Measurements from ENCODE around the gene APOBEC3B. TPM values are rescaled to one million over a fixed set of nuclear protein-coding genes. Genes with fewer than 3 reads are reported as not detected.
"Not testable (repeated sequence)": the region's sequence is repeated elsewhere in the genome, so short reads cannot be mapped to it uniquely, and the experiment has no call there.

Gene APOBEC3B
- polyA plus RNA-seq, 12 donors: 1.2 to 8.5 (median 3.2) TPM; not detected in 1

DNA sequence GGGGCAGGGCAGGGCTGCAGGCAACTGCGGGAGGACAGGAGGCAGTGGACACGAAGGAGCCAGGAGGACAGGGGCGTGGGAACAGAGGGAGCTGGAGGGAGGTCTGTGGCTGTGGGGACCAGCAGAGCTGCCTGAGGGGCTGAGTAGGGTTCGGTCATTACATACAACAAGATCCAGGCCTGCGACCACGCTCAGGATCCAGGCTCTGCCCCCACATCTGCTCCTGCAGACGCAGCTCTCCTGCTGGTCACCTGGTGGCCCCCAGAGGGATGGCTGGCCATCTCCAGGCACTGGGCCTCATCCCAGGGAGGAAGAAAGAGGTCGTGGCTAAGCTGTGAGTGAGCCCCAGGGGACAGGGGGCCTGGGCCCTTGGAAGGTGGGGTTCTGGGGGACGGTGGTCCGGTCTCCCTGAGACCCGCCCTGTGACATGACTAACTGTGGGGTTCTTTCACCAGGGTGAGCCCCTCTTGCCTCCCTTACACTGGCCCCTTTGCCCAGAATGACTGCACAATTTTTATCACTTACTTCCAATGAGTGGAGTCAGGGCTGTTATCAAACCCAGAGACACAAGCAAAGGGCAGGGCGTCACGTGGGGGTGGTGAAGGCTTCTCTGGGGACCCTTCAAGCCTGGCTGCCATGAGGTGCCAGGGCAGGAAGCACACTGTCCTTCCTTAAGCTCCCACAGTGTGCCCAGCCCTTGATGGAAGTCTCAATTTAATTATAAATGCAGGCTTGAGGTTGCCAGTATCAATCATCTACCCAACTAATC, 31.4 kb upstream of the APOBEC3B start:
- no peak for DNase-seq

DNA sequence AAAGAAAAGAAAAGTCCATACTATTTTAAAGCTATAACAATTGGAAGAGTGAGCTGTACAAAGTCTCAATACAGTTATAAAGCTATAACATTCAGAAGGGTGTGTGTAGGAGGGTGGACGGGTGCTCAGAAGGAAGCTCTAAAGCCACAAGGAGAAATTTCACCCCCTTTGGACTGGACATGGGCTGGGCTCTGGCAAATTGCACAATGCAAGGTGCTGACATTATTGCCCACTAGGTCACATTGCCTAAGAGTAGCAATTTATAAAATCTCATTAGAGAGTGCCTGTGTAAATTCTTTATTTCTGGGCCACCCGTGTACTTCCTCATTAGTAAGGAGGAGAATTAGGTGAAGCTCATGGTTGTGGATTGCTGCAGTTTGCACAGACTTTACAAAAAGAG, 30.4 kb upstream of the APOBEC3B start:
- no peak for DNase-seq

DNA sequence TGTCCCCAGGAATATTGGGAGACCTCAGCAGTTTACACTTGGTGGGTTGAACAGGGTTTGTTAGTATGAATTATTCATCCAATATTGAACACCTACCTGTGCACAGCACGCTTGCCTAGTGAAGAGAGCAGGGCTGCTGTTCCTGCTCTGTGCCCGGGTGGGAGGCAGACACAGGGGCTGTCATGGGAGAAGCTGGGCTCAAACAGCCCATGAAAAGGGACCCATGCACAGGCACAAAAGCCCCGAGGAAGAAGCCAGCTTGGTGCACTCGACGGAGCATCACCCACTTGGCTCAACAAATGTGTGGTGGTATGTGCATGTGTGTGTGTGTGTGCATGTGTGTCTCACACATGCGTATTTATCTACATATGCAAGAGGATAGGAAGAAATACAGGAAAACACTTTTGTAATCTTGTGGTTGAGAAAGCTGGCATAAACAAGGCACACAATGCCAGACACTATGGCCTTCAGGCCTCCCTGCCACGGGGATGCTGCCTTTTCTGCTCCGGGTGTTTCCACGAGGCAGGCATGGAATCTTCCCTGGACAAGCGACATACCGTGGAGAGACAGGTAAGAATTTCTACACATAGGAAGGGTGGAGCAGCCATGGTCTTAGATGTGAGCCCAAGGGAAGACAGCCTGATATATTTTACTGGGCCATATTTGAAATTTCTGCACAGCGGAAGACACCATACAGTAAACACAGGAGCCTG, 29.7 kb upstream of the APOBEC3B start:
- no peak for DNase-seq

DNA sequence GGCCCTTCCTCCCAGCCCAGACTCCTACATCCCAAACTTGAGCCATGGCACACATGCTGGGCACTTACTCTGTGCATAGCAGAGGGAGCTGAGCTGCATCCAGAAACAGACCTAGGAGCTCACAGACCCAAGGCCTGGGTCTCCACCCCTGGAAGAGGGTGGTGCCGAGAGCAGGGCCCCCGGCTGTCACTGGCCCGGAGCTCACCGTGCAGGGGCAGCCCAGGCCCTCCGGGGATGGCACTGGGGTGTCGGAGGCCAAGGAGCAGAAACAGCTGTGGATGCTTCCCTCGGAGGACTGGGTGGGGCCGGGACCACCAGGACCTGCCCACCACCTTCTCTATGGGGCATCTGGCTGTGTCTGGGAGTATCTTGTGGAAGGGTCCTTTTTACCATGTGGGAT, 29.1 kb upstream of the APOBEC3B start:
- no peak for DNase-seq

DNA sequence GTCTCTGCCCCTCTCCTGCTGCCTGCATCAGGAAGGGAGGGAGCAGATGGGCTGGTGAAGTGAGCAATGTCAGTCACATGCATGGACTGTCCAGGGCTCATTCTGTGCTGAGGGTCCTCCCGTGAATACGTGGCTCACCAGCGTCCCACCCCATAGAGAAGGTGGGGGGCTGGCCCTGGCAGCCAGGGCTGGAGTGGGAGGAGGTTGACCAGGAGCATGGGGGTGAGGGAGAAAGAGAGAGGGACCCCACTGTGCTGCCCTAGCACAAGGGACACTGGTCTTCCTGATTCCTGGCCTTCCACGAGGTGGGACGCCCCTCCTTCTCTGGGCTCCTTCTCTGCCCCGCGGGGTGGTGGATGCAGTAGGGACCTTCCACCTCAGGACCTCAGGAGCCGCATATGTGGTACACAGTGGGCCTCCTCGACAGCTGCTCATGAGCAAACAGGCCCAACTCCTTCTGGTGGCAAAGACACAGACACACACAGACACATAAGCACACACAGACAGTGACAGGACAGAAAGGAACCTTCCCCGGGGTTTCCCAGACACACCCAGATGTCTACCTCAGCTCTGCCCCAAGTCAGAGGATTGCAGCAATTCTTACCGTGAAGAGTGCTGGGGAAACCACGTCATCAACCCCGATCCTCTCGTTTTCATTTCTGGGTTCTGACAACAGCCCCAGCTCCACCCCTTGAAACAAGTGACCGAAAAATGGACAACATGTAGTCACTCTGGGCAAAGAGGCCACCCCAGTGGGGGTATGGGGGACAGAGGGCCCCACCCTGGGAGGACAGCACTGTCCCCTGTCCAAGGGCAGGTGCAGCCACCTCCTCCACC, 28.4 kb upstream of the APOBEC3B start:
- no peak for DNase-seq

DNA sequence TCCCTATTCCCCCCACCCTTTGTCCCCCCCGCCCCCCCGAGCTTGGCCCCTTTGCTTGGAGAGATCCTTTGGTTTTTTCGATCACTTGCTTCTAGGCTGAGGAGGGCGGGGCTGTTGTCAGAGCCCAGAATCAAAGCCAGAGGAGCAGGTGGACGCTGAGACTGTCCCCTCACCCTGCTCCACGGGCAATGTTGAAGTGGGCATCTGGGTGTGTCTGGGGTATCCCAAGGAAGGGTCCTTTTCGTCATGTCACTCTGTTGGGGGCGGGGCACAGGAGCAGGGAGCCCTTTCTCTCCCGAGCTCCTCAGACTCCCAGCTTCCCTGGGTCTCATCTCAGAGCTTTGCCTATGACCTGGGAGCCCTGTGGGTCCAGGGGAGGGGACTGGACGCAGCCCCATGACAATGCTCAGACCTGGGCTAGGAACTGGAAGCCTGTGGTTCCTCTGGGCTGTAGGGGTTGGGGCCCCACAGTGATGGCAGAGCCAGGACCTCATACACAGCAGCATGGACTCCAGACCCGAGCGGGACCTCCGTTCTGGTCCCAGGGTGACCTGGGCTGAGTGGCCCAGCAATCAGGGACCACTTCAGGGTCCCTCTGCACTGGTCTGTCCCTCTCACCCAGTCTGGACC, 27.6 kb upstream of the APOBEC3B start:
- DNase-seq: no peak

DNA sequence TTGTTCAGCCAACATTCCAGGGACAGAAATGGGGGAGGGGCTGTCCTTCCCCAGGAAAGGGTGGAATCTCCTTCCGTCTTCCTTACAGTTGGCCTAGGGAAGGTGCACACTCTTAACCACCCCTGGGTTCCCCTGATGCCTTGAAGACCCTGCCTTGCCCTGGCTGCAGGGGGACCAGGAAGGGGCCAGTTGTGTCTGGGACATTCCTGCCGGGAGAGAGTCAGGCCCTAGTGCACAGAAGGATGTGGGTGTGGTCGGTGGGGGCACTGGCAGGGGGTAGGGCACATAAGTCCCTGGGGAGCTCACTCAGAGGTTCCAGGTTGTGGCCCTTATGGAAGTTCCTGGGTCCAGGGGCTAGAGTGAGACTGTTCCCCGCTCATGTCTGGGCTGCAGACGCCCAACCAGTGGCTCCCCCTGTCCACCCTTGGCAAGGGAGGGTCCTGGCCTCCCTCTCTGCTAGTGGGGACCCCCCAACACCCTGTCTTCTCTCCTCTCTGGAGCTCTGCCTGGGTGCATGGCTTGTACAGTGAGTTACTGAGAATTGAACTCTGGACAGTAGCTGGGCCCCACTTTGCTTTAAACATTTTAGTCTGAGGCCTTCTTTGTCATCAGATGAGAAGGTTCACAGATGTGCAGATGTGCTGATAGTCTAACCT, 26.8 kb upstream of the APOBEC3B start:
- no peak for DNase-seq

DNA sequence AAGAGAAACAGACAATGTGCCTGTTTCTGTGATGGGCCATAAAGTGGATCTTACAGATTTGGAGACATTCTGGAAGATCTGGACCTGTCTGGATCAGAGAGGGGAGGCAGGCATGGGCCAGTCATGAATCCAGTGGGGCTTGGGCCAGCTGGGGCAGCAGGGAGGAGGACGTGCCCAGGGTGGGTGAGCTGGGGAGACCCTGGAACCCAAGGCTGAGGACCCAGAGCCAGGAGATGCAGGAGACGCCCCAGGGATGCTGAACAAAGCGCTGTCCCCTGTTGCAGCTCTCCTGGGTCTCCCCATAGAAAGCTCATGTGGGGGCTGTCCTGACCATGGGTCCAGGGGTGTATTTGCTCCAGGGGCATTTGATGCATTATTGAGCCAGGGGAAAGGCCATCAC, 26.2 kb upstream of the APOBEC3B start:
- no peak for DNase-seq

DNA sequence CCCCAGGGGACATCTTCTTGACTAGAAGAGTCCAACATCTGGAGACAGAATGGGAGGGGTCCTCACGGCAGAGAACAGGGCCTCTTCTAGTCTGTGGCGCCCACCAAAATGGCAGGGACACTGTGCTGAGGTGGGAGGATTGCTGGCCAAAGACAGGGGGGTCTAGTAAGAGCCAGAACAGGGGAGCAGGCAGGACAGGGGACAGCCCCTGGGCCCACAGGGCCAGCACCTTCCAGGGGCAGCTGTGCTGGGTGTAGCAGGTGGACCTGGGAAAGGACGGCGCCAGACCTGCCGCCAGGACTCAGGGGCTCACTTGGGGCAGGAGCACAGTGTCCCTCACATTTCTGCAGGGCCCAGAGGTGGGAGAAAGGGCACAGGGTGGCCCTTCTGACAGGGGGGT, 25.6 kb upstream of the APOBEC3B start:
- DNase-seq: no peak

DNA sequence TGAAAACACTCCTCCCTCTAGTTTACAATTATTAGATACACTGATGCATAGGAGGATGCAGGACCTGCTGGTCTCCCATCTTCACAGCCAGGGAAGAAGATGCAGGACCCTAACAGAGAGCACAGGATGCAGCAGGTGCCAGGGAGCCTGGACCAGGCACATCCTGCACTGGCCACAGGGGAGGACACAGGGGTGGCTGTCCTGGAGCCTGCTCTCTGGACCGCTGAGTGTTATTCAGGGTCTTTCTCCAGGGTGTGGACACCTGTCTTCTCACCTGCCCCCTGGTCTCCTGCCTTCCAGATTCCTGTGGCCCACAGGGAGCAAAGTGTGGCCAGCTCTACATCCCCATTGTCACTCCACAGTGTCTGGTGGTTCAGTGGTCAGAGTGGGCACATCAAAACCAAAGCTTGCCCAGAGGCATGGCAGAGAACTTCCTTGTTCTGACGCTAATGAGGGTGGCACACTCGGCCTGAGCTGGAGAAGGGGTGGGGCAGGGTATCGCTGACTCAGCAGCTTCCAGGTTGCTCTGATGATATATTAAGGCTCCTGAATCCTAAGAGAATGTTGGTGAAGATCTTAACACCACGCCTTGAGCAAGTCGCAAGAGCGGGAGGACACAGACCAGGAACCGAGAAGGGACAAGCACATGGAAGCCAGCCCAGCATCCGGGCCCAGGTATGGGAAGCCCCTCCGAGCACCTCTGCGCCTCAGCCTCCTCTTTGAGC, 24.9 kb upstream of the APOBEC3B start, which contains the start of gene APOBEC3A:
APOBEC3A (plus strand) TSS at position 564 of the 725 bp plus-strand sequence; CDS start at position 647, 83 bp downstream.
- no peak for DNase-seq

DNA sequence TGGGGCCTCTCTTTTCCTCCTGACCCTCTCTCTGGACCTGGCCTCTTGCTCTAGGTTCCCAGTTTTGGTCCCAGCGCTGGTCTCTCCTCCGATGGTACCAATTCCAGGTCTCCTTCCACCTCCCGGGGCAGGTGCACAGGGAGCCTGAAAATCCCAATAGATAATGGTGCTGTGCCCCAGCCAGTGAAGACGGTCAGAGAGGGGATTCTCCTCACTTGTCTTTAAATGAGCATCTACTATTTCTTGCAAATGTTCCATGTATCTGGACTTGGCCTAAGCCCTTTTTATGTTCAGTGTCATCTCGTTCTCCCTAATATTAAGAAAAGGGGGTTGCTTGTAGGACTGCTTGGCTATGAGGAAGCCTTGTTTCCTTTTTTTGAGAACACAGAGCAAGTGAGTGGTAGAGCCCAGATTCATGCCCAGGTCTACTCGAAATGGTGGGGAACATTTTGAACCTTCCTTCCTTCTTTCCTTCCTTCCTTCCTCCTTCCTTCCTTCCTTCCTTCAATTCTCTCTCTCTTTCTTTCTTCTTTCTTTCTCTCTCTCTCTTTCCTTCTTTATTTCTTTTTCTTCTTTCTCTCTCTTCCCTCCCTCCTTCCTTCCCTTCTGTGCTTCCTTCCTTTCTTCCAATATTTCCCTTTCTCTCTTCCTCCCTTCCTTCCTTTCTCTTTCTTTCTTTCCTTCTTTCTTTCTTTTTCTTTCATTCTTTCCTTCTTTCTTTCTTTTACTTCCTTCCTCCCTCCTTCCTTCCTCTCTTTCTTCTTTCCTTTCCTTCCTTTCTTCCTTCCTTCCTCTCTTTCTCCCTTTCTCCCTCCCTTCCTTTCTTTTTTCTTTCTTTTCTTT, 24.1 kb upstream of the APOBEC3B start:
- DNase-seq: no peak

DNA sequence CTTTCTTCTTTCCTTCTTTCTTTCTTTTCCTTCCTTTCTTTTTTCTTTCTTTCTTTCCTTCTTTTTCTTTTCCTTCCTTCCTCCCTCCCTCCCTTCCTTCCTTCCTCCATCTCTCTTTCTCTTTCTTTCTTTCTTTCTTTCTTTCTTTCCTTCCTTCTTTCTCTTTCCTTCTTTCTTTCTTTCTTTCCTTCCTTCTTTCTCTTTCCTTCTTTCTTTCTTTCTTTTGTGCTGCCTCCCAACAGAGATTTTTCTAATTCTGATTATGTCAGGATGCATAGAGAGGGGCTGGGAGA, 23.6 kb upstream of the APOBEC3B start:
- DNase-seq: not testable (repeated sequence)

DNA sequence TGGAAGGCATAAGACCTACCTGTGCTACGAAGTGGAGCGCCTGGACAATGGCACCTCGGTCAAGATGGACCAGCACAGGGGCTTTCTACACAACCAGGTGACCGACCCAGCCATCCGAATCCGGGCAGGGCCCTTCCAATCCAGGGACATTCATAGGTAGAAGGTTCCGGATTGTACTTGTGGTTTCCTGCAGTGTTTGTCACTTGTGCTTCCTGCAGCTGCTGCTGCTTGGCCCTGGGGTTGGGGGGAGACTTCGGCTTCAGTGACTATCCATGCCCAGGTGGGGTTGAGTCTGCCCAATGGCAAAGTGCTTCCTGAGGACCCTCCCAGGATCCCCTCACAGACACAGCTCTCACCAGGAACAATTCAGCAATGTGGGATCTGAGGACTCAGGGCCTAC, 22.6 kb upstream of the APOBEC3B start:
- DNase-seq: no peak

DNA sequence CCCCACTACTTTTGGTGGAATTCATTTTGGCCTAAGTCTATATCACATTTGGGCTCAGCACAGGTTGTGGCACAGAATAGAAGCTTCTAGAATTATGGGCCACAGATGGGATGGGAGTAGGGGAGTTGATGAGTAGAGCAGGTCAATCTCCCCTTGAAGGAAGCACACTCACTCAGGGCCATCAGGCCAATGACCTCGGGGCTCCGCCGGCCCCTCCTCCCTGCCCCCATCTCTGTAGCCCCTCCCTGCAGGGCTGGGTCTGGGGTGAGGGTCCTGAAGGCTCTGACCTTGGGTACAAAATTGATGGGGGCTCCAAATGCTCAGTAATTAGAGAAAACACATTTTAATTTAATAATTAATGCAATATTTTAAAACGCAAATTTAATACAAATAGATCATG, 21.5 kb upstream of the APOBEC3B start:
- not testable (repeated sequence) for DNase-seq

DNA sequence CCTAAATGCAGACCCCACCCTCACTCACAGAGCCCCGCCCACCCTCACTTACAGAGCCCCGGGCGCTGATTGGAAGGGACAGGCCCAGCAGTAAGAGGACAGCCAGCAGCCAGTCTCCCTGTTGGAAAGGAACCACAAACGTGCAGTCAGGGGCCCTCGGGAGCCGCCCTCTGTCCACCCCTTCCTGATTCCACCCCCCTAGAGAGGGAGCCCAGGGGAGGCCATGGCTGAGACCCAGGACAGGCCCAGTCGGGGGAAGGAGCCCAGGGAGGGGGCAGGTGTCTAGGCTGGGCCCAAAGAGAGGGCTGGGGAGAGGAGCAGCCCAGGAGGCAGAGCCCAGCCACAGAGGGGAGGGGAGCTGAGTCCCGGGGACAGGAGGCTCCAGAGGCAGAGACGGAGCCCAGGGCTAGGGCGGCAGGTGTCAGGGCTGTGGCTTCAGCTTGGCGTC, 18.8 kb upstream of the APOBEC3B start:
- not testable (repeated sequence) for DNase-seq

DNA sequence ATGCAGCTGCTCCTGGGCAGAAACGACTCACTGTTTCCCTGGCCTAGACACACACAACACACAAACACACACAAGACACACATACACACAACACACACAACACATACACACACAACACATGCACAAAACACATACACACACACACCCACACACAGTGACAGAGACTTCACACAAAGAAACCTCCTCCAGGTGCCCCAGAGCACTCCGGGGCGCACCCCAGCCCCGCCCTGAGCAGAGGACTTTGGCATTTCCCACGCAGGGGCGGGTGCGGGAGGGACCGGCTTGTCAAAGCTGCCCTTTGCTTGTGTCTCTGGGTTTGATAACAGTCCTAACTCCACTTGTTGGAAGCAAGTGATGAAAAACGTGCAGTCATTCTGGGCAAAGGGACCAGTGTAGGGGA, 18.3 kb upstream of the APOBEC3B start:
- DNase-seq: no peak

DNA sequence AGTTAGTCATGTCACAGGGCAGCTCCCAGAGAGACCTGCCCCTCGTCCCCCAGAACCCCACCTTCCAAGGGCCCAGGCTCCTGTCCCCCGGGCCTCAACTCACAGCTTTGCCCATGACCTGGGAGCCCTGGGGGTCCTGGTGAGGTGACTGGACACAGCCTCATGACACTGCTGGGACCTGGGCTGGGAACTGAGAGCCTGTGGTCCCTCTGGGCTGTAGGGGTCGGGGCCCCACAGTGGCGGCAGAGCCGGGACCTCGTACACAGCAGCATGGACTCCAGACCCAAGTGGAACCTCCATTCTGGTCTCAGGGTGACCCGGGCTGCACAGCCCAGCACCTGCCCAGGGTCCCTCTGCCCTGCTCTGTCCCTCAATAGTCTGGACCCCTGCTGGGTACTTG, 17.8 kb upstream of the APOBEC3B start:
- DNase-seq: no peak

DNA sequence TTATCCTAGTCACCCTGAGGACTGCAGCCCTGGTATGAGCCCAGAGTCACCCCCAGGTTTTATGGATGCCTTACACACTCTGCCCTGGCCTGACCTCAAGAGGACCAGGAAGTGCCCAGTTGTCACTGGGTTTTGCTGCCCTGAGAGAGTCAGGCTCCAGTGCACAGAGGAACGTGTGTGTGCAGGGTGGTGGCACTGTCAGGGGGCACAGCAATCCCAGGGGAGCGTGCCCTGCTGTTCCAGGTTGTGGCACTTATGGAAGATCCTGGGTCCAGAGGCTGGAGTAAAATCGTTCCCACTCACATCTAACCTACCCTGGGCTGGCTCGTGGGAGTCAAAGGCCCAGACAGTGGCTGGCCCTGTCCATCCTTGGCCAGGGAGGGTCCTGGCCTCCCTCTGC, 17.2 kb upstream of the APOBEC3B start:
- DNase-seq: no peak

DNA sequence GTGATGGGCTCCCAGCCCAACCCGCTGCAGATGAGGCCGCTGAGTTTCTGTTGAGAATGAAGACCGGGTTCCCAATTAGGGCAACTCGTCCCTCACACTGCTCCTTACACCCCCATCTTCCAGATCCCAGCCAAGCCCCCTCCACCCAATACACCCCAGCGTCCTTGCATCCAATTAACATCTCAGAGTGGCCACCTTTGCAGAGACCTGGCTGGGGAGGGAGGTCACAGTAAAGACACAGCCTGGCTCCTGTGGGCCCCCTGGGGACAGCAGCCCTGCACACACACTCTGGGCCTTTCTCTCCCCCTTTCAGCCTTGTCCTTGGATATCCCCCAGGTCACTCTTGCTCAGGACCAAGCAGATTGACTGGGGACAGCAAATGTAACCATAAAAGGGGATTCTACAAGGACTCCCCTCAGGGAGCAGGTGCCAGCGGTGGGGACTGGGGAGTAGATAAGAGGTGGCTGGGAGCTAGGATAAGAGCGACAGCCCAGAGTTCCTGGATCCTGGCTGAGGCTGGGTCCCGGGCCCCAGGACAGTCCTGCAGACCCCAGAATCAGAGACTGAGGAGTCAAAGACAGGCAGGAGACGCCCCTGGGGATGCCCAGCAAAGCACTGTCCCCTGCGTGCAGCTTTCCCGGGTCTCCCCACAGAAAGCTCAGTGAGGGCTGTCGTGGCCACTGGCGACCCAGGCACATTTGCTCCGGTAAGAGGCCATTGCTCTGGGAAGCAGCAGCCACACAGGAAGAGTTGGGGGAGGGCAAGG, 16.4 kb upstream of the APOBEC3B start:
- no peak for DNase-seq

All from muscle of arm (tissue), 12 donors.